A549 (cell line): ENCODE data around the gene ANKRD33B.

Source experiments
- CHD4 ChIP-seq: fragments of 200-600 bp; sonication (generic); IDR thresholded peaks from 2 replicates; pipeline ENCODE4 v1.6.1; 2016; ENCODE audit warnings: antibody characterized with exemption, mild to moderate bottlenecking, borderline replicate concordance
- EP300 ChIP-seq, 2 experiments: fragments of >200 bp; sonication (Bioruptor Twin); formaldehyde crosslinking; IDR thresholded peaks; 2 replicates in 1 of 2; 3 replicates in 1 of 2; pipeline ENCODE4 v1.6.1; 2016 to 2017
- KDM1A ChIP-seq: fragments of 200-600 bp; sonication (generic); IDR thresholded peaks from 2 replicates; pipeline ENCODE4 v1.6.1; 2016; ENCODE audit warnings: low read depth, mild to moderate bottlenecking
- POLR2A ChIP-seq: IDR thresholded peaks from 2 replicates; pipeline ENCODE4 v1.6.1; 2012; ENCODE audit warnings: mild to moderate bottlenecking, low read length
- RFX5 ChIP-seq: fragments of 450-650 bp; IDR thresholded peaks from 2 replicates; pipeline ENCODE4 v1.7.1; 2014; ENCODE audit warnings: antibody characterized with exemption, mild to moderate bottlenecking, moderate library complexity
- RNF2 ChIP-seq: fragments of 200-600 bp; sonication (generic); IDR thresholded peaks from 2 replicates; pipeline ENCODE4 v1.6.1; 2016; ENCODE audit warnings: low read depth, mild to moderate bottlenecking, antibody characterized with exemption, moderate library complexity, borderline replicate concordance
- ZFP36 ChIP-seq: fragments of 450-650 bp; IDR thresholded peaks from 2 replicates; pipeline ENCODE4 v1.6.1; 2014; ENCODE audit warnings: borderline replicate concordance; ENCODE audit not compliant: partially characterized antibody
- ZNF302 ChIP-seq: fragments of 250-450 bp; sonication (Bioruptor Pico); IDR thresholded peaks from 2 replicates; pipeline ENCODE4 v1.9.0; 2021; ENCODE audit warnings: inconsistent platforms, mild to moderate bottlenecking, moderate library complexity
- TF ChIP-seq, protein P1 (sequence below): fragments of 450-650 bp; IDR thresholded peaks from 2 replicates; pipeline ENCODE4 v1.6.1; 2014; ENCODE audit warnings: antibody characterized with exemption
- TF ChIP-seq, protein P2 (sequence below): fragments of >200 bp; sonication (Bioruptor Twin); formaldehyde crosslinking; IDR thresholded peaks from 3 replicates; pipeline ENCODE4 v1.5.1; 2016

- TF ChIP-seq ZNF302 (CRISPR knock-in tag) (no peak), POLR2A (no peak), EP300 (IDR thresholded peaks at IDR 0.05) (no peak), CHD4 (no peak), KDM1A (no peak), RNF2 (no peak), ZFP36 (no peak), RFX5 (no peak)
- TF ChIP-seq, protein P1, sequence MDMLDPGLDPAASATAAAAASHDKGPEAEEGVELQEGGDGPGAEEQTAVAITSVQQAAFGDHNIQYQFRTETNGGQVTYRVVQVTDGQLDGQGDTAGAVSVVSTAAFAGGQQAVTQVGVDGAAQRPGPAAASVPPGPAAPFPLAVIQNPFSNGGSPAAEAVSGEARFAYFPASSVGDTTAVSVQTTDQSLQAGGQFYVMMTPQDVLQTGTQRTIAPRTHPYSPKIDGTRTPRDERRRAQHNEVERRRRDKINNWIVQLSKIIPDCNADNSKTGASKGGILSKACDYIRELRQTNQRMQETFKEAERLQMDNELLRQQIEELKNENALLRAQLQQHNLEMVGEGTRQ = no peak
- TF ChIP-seq, protein P2, sequence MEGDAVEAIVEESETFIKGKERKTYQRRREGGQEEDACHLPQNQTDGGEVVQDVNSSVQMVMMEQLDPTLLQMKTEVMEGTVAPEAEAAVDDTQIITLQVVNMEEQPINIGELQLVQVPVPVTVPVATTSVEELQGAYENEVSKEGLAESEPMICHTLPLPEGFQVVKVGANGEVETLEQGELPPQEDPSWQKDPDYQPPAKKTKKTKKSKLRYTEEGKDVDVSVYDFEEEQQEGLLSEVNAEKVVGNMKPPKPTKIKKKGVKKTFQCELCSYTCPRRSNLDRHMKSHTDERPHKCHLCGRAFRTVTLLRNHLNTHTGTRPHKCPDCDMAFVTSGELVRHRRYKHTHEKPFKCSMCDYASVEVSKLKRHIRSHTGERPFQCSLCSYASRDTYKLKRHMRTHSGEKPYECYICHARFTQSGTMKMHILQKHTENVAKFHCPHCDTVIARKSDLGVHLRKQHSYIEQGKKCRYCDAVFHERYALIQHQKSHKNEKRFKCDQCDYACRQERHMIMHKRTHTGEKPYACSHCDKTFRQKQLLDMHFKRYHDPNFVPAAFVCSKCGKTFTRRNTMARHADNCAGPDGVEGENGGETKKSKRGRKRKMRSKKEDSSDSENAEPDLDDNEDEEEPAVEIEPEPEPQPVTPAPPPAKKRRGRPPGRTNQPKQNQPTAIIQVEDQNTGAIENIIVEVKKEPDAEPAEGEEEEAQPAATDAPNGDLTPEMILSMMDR = no peak
Measured at GRCh38 chr5:10665799-10666198, 101.9 kb downstream of the ANKRD33B start.
